HUES6 (cell line): ENCODE data around the gene CLSTN2.

Experiments
- H3K27ac ChIP-seq: 2 replicates; pipeline ENCODE4 v1.7.0; 2013; ENCODE audit warnings: low read depth, mild to moderate bottlenecking, low read length, inconsistent platforms
- H3K27me3 ChIP-seq: 2 replicates; pipeline ENCODE4 v1.6.1; 2013; ENCODE audit warnings: low read length; ENCODE audit not compliant: control insufficient read depth, insufficient read depth
- H3K36me3 ChIP-seq: 2 replicates; pipeline ENCODE4 v1.6.1; 2013; ENCODE audit warnings: low read length; ENCODE audit not compliant: control insufficient read depth, insufficient read depth
- H3K4me1 ChIP-seq: 2 replicates; pipeline ENCODE4 v1.6.1; 2013; ENCODE audit warnings: low read length; ENCODE audit not compliant: control insufficient read depth, insufficient read depth
- H3K4me3 ChIP-seq: 2 replicates; pipeline ENCODE4 v1.5.1; 2013; ENCODE audit warnings: low read depth, low read length
- H3K9ac ChIP-seq: one replicate; pipeline ENCODE4 v1.6.1; 2013; ENCODE audit warnings: mild to moderate bottlenecking, low read length
- H3K9me3 ChIP-seq: 2 replicates; pipeline ENCODE4 v1.6.1; 2013; ENCODE audit warnings: low read depth, low read length; ENCODE audit not compliant: control insufficient read depth, insufficient read depth

Gene CLSTN2

GRCh38 chr3:140021269-140021668 lies 86.3 kb downstream of the CLSTN2 start:
- Histone ChIP-seq H3K9me3 (no peaks in the 10 kb centered on the region), H3K9ac (no peak overlapping the region), H3K36me3 (no peaks in the 10 kb centered on the region), H3K27ac (no peak overlapping the region), H3K27me3 (no peaks in the 10 kb centered on the region), H3K4me1 (no peaks in the 10 kb centered on the region), H3K4me3 (no peak overlapping the region)

GRCh38 chr3:140022066-140022770 lies 87.2 kb downstream of the CLSTN2 start:
- Histone ChIP-seq H3K9me3 (no peaks in the 10 kb centered on the region), H3K27ac (no peak overlapping the region)

DNA sequence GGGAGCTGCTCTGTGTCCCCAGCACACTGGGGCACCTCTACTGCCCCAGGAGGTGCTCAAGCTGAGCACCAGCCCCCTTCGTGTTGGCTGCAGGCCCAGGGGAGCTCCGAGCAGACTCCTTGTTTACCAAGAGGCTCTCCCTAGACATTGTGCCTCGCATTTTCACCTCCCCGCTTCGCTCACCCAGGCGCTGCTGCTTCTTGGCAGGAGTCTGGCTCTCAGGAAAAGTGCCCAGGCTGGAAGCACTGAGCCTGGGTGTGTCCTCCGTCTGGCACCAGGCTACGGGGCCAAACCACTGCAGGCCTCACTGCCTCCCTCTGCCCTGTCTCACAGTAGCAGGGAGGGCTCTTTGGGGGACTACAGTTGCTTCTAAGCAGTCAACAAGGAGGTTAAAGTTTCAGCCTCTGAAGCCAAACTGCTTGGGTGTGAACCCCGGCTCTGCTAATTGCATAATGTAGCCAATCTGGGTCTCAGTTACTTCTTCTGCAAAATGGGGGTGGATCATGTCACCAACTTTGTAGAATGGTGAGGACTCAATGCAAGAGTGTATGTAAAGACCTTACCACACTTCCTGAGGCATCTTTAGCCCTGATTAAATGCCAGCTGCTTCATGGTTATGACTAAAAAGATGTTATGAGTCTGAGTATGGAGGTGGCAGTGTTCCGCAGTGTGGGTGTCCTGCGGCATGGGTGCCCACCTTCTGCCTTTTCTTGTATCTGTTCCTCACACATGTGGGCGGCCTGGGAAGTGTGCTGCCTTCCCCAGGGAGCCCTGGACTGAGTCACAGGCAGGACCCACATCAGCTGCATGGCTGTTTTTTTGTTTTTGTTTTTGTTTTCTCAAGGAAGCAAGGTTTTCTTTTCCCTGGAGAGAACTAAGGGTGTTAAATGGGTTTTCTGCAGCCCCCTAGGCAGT lies 88.9 kb downstream of the CLSTN2 start:
- Histone ChIP-seq H3K27me3 (no peaks in the 10 kb centered on the region), H3K9ac (no peak overlapping the region), H3K9me3 (no peaks in the 10 kb centered on the region), H3K4me3 (no peak overlapping the region), H3K36me3 (no peaks in the 10 kb centered on the region), H3K4me1 (no peaks in the 10 kb centered on the region), H3K27ac (no peak overlapping the region)

More at GRCh38 chr3:140022066-140022770, 87.2 kb downstream of the CLSTN2 start:
- H3K4me3 ChIP-seq: no peak overlapping the region
- H3K9ac ChIP-seq: no peak overlapping the region
- no peaks in the 10 kb centered on the region for H3K4me1 ChIP-seq
- H3K36me3 ChIP-seq: no peaks in the 10 kb centered on the region
- no peaks in the 10 kb centered on the region for H3K27me3 ChIP-seq

DNA sequence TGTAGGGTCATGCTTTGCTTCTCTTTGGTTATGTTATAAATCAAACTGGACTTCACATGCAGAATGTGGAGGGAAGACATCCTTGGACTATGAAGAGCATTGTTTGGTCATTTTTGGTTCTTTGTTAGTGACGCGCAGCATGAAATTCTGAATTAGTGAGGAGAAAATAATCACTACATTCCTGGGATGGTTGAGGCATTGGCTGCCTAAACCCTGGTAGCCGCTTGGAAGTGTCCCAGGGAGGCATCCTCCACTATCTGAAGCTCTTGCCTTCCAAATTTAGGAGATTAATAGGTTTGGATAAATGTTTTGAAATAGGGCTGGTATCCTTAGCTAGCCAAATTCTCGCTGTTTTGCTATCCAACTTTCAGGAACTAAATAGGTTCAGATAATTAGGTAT lies 96.2 kb downstream of the CLSTN2 start:
- H3K9ac ChIP-seq: no peak overlapping the region
- peaks cover 4% of the 10 kb centered on the region; the same call in 1 of the 2 replicates for H3K4me1 ChIP-seq
- no peaks in the 10 kb centered on the region for H3K27me3 ChIP-seq
- no peaks in the 10 kb centered on the region for H3K36me3 ChIP-seq
- H3K27ac ChIP-seq: no peak overlapping the region
- no peaks in the 10 kb centered on the region for H3K9me3 ChIP-seq
- no peak overlapping the region for H3K4me3 ChIP-seq

DNA sequence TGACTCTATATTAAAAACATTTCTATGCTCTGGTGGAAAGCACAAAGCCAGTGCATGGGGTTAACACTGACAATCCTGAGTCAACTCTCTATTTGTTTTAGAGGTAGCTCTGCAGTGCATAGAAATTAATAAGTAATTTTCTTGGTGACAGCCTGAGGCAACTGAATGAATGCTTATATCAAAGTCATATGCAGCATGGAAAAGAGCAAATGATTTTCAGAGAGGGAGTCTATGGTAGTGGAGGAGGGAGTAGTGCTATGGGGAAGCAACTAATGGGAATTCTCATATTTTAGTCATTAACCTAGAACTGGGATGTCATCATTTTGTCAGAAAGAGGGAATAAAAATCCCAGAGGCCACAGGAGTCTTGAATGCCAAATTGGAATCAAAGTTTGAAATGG lies 99.1 kb downstream of the CLSTN2 start:
- H3K9ac ChIP-seq: no peak overlapping the region
- no peak overlapping the region for H3K27ac ChIP-seq
- H3K4me3 ChIP-seq: no peak overlapping the region
- no peaks in the 10 kb centered on the region for H3K9me3 ChIP-seq
- peaks cover 4% of the 10 kb centered on the region; the same call in 1 of the 2 replicates for H3K4me1 ChIP-seq
- H3K27me3 ChIP-seq: no peaks in the 10 kb centered on the region
- H3K36me3 ChIP-seq: no peaks in the 10 kb centered on the region

GRCh38 chr3:140035871-140036270 lies 100.9 kb downstream of the CLSTN2 start:
- no peaks in the 10 kb centered on the region for H3K9me3 ChIP-seq
- H3K4me3 ChIP-seq: no peak overlapping the region
- no peaks in the 10 kb centered on the region for H3K36me3 ChIP-seq
- H3K27me3 ChIP-seq: no peaks in the 10 kb centered on the region
- no peak overlapping the region for H3K9ac ChIP-seq
- H3K27ac ChIP-seq: no peak overlapping the region
- H3K4me1 ChIP-seq: peaks cover 4% of the 10 kb centered on the region; the same call in 1 of the 2 replicates

DNA sequence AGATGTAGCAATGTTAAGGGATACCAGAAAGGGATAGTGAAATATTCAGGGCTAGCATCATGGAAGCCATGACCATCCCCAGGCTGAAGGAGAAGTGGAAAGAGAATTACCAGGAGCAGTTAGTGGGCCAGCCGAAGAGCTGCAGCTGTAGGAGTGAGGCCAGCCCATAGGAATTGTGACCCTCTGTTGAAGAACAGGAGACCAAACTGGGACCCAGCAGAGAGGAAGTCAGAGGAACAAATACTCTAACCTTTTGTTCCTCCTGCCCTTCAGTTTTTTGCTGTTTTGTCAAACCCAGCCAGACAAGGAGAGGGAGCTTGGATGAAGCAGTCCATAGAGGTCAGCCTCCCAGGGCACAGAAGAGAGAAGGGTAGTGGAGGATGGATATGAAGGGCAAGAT lies 115.4 kb downstream of the CLSTN2 start:
- Histone ChIP-seq H3K27ac (no peak overlapping the region), H3K4me3 (no peak overlapping the region), H3K9me3 (no peaks in the 10 kb centered on the region), H3K9ac (no peak overlapping the region), H3K4me1 (no peaks in the 10 kb centered on the region; the same call in 1 of the 2 replicates), H3K36me3 (no peaks in the 10 kb centered on the region), H3K27me3 (no peaks in the 10 kb centered on the region; the same call in 1 of the 2 replicates)

- Histone ChIP-seq H3K27ac (no peak overlapping the region), H3K4me1 (no peaks in the 10 kb centered on the region; the same call in 1 of the 2 replicates)
These were observed 116.3 kb downstream of the CLSTN2 start for GRCh38 chr3:140051019-140051957.

GRCh38 chr3:140052771-140053702 lies 118.1 kb downstream of the CLSTN2 start:
- no peaks in the 10 kb centered on the region for H3K36me3 ChIP-seq
- H3K4me1 ChIP-seq: no peaks in the 10 kb centered on the region; the same call in 1 of the 2 replicates
- no peak overlapping the region for H3K27ac ChIP-seq
- H3K9ac ChIP-seq: no peak overlapping the region
- H3K4me3 ChIP-seq: no peak overlapping the region
- H3K9me3 ChIP-seq: no peaks in the 10 kb centered on the region
- H3K27me3 ChIP-seq: no peaks in the 10 kb centered on the region; the same call in 1 of the 2 replicates

More at GRCh38 chr3:140051019-140051957, 116.3 kb downstream of the CLSTN2 start:
- H3K36me3 ChIP-seq: no peaks in the 10 kb centered on the region
- H3K27me3 ChIP-seq: no peaks in the 10 kb centered on the region; the same call in 1 of the 2 replicates
- no peak overlapping the region for H3K4me3 ChIP-seq
- no peak overlapping the region for H3K9ac ChIP-seq
- H3K9me3 ChIP-seq: no peaks in the 10 kb centered on the region
